DMS79 treated with DMSO at 0.1 percent for 48 hours (cell line): ENCODE data around the gene DLGAP1.

Experiments used
- DNase-seq: peaks from one replicate; lab custom pipeline; 2025; lab: John Stamatoyannopoulos, UW

Gene DLGAP1

DNA sequence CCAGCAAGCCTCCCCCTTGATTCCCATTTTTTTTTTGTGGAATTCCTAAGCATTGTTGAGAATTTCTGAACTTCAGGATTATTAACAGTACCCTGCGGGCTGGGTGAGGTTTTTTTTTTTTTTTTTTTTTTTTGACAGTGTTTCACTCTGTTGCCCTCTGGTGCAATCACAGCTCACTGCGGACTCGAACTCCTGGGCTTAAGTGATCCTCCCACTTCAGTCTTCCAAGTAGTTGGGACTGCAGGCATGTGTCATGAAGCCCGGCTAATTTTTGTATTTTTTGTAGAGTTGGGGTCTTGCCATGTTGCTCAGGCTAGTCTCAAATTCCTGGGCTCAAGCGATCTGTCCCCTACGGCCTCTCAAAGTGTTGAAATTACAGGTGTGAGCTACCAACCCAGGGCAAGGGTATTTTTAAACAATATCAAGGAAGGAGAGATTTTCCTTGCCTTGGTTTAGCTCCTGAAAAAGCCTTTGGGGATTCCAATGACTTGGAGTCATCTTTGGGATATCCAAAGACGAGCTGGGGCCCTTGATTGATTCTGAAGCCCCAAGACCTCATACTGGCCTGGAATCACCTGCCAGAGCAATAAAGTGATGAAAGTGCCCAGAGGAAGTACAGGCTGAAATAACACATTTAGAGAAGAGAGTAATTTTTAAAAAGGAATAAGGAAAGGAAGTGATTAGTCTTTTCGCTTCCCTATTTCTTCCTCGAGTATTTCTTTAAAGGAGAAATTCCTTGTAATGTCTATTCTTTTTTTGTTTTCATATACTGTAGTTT is 764.9 kb downstream of the DLGAP1 start:
- no peak for DNase-seq

DNA sequence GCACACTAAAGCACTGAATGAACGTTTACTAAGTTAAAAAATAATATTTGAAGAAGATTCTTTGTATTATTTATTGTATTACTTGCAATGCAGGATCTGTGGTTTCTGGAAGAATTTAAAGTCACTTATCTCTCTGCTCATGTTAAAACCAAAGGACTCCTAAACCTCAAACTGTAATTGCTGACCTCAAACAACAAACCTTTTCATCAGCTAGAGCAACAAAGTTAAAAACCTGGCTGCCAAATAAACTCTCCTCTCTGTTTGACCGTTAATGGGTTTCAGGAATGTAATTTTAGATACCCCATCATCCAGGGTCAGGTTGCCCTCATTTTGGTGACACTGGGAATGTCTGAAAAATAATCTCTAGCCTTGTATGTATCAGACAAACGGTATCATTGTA is 766.0 kb downstream of the DLGAP1 start:
- peak; percentile 81 for DNase-seq

DNA sequence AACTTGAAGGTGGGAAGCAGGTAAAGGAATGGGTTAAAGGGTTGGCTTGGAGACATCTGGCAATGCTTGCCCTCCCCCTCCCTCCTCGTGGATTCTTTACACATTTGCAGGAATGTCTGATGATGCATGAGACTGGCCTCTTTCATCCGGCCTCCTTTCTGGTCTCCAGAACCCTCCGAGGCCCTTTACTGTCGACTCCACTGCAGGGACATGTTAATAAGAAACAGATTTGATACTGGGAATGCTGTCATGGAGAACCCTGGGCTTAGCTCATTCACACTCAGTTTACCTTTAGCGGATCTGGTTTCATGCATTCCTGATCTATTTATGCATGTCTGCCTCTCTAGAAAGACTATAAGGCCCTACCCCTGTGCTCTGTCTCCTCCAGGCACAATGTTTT is 766.4 kb downstream of the DLGAP1 start:
- DNase-seq, result peak; percentile 78

DNA sequence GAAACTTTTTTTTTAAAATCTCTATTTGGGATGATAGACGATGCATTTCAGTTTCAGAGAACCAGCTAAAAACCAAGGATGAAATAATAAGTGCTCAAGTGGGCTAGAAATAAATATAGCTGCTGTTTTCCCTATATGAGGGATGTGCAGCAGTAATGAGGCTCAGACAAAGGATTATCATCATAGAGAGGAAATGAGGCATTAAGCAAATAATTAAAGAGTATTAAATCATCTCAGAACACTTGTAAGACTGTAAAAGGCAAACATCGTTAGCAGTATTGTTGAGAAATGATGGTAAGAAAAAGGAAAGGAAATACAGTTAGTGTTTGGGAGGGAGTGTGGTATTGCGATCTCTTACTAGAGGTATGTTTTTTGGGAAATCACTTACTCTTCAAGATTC is 771.6 kb downstream of the DLGAP1 start:
- DNase-seq, result peak; percentile 86

DNA sequence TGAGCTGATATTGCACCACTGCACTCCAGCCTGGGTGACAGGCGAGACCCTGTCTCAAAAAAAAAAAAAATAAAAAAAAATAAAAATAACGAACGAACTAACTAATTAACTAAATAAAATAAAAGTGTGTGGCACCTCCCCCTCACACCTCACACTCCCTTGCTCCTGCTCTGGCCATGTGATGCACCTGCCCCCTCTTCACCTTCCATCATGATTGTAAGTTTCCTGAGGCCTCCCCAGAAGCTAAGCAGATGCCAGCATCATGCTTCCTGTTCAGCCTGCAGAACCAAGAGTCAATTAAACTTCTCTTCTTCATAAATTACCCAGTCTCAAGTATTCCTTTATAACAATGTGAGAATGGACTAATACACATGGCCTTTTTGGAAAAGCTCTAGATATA is 773.0 kb downstream of the DLGAP1 start:
- no peak for DNase-seq

DNA sequence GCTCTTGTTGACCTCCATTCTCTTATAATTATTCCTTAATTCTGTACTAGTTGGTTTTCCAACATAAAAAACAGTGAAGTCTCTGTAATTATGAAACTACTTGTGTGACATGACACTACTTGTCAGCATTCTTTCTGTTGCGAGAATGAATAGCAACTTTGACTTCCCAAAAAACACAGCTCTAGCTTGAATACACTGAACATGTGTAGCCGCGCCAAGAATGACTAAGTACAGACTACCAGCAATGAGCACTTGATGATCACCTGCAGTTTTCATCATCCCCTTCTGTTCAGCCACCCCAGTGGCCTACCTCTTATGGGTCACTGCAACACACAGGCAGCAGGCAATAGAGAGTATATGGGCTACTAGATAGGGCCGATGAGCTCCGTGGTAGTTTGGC is 775.9 kb downstream of the DLGAP1 start:
- DNase-seq, result no peak

DNA sequence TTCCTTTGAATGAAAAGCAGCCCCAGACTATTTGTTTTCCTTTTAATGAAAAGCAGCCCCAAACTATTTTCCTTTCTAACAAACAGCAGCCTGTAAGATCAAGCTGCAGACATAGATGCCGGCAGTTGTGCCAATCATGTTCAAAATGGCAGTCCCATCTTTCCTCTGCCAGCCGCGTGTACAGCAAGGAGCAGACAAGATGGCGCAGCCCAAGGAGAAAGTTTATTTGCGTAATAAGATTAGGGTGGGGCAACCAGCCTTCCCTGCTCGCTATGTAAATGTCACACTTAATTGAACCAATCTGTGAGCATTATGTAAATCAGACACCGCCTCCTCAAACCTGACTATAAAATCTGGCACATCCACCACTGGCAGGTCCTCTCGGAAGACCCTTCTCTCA is 779.1 kb downstream of the DLGAP1 start:
- DNase-seq, result no peak

DNA sequence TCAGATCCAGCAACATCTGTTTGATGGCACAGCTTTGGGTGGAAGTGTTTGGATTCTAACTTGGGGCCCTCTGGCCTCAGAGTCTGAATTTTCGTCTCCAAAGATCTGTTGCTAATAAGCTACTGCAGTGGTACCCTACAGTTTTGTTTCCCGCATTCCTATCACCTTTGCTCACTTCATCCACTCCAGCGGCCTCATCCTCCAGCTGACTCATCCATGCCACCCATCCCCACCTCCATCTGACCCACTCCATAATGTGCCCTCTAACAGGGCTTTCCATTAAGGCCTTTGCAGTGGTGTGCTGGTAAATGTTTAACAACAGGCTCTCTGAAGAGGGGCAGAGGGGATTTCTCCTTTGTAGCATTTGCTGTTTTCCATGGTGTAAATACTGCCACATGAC is 779.7 kb downstream of the DLGAP1 start:
- no peak for DNase-seq

DNA sequence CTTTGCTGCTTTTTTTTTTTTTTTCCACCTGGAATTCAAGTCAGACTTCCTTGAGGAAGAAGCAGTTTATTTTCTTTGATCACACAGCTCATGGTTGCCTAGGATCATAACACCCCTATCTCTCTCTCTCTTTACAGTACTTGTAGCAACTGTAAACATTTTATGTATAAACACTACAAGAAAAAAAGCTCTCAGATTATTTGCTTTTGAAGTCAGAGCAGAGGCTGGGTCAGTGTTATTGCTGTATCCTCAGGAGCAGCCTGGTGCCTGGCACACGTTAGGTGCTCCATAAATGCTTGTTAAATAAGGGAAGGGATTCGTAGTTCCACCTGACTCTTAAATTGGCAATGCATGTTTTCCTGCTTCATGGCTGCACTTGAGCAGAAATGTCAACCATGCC is 783.9 kb downstream of the DLGAP1 start:
- peak; percentile 86 for DNase-seq

DNA sequence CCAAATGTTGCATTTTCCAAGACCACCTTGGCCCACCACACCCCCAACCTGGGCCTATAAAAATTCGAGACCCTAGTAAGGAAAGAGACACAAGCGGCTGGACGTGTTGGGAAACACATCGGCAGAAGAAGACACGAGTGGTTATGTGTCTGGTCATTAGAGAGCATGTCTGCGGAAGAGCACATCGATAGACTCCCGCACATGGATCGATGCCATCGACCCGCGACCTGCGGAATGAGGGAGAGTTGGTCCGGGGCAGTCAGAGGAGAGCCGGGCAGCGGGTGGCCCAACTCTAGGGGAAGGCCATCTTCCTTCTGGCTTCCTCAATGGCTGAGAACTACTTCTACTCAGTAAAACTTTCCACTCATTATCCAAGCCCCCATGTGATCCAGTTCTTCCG is 785.7 kb downstream of the DLGAP1 start:
- DNase-seq, result no peak

DNA sequence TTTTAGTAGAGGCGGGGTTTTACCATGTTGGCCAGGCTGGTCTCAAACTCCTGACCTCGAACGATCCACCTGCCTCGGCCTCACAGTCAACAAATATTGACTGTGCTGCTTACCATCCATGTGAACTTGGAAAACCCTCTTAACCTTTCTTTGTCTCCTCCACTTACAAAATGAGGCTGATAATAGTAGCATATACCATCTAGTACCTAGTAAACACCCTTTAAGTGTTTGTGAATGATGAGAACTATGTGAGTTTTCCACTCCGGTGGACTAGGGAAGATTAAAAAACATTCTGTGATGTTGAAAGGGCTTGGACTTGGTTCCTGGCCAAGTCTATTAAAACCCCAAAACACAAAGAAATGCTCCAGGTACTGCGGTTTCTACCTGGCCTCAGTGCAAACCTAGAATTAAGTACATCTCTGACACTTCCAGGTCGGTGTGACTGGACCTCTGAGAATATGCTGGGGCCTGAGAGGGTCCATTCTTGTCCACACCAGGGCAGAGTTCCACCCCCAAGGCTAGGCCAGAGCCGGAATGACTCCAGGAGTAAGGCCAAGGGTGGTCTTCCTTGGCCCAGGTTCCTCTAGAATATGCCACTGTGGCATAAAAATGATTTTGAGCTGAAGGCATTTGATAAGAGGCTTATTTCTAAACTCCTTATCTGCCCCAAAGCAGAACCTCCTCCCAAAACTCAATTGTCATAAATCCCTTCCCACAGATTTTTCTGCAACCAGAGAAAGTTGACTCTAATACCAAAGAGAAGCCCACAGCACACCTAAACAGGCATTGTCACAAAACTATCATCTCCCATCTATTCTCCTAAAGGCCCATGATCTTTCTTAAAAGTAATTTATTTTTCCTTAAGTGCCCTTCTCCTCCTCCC is 787.6 kb downstream of the DLGAP1 start:
- DNase-seq, result peak; percentile 97

DNA sequence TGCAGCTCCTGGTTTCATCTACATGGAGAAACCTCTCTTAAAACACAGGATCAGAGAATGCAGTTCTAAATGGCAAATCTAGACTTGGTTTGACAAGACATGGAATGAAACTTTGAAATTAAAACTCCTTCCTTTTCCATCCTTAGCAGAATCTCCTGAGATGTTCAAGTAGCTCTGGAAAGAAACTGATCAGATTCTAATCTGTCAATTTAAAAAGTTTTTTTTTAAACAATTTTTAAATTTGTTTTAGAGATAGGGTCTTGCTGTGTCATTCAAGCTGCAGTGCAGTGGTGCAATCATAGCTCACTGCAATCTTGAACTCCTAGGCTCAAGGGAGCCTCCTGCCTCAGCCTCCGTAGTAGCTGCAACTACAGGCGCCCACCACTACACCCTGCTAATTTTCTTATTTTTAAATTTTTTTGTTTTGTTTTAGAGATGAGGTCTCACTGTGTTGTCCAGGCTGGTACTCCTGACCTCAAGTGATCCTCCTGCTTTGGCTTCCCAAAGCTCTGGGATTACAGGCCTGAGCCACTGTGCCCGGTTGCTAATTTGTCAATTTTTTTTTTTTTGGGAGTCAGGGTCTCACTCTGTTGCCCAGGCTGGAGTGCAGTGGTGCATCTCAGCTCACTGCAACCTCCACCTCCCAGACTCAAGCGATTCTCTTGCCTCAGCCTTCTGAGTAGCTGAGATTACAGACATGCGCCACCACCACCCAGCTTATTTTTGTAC is 788.4 kb downstream of the DLGAP1 start:
- no peak for DNase-seq

DNA sequence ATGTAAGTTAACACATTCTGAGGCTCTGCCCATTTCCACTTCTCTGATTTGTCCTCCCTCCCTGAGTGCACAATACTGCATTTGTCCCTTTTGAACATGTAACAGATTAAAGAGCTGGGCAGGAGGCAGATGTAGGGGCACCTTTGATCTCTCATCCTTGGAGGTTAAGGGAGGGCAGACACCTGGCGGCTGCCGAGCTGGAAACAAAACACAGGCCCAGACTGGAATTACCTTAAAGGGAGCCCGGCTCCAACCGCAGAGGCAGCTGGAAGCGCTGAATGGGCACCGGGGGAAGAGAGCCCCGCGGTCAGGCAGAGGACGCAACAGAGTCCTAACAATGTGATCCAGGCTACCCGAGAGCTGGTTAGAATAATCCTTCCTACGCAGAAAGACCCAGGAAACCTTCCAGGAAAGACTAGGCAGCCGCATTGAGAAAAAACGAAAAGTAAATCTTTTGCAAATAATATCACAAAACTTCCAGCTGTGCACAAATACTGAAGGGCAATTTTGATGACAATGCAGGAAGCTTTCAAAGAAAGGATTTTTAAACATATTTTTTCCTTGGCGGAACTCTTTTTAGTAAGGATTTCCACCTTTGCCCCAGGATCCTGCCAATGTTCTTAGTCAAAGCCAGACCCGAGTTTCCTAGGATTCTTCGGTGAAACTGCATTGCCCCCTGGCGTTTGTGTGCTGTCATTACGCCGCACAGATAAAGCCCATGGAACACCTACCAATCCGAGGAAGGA is 789.2 kb downstream of the DLGAP1 start:
- DNase-seq, result peak; percentile 98

DNA sequence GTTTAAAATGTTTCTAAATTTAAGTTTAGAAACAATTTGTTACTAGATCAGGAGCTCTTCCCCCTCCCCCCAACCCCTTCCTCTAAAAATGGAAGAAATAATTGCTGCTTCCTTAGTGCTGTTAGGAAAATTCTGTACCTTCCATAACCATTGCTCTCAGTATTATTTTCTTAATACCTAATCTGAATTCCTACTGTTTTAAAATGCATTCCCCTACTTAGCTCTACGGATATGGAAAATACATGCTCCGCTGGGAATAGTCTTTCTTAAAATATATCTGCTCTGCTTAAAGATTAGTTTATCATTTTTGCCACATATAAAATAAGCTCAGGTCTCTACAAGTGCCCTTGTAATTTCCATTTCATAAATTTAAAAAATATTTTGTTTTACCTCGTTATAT is 789.9 kb downstream of the DLGAP1 start:
- DNase-seq, result peak; percentile 41

DNA sequence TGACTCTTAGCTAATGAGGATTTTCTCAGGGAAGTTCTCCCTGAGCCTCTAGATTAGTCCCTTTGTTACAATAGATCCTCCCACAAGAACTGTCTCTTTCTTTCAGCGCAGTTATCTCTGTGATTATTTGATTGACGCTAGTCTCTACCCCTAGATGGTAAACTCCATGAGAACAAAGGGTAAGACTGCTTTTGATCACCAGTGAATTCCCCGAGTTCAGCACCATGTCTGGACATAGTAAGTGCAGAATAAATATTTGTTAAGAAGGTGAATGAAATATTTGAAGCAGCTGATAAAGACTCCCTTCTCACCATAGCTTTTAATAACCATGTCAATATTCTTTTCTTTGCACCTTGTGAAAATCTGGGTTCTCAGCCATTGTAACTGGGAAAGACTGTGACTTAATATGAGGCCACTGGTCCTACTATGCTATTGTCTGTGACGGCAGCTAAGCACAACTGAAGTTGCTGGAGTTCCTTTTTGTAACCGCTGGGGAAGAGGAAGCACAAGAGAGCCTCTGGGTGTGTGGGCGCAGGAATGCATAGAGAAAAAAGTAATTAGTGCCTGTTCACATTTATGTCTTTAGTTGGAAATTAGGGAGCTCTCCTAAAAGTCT is 790.4 kb downstream of the DLGAP1 start:
- no peak for DNase-seq

DNA sequence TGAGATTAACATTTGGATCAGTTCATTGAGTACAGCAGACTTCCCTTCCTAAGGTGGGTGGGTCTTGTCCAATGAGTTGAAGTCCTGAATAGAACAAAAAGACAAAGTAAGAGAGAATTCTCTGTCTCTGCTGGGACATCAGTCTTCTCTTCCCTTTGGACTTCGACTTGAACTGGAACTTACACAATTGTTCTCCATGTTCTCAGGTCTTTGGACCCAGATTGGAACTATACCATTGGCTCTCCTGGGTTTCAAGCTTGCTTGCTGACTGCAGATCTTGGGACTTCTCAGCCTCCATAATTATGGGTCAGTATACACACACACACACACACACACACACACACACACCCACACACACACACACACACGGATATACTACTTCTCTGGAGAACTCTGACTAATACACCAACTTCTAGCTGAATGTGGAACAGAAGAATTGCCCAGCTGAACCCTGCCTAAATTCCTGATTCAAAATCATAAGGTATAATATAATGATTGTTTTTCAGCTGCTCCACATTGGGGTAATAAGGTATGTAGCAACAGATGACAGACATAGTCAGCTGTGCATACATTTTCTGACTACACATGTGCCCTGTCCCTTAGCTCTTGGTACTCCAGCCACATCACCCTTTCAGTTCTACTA is 791.1 kb downstream of the DLGAP1 start:
- no peak for DNase-seq

DNA sequence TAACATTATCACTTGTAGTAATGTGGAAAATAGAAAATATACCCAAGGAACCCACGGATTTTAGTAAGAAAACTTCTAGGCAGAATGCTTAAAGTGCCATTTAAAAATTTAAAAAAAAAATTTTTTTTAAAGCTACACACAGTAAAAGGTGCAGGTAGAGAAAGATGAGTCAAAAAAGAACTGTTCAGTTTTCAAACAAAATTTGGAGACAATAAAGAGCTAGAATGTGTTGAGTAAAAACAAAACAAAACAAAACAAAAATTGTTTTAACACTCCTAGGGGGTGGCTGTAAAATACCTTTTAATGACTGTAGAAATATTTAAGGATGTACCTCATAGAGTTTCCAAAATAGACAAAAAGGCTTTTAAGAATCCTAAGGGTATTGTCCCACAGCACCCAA is 793.1 kb downstream of the DLGAP1 start:
- no peak for DNase-seq

DNA sequence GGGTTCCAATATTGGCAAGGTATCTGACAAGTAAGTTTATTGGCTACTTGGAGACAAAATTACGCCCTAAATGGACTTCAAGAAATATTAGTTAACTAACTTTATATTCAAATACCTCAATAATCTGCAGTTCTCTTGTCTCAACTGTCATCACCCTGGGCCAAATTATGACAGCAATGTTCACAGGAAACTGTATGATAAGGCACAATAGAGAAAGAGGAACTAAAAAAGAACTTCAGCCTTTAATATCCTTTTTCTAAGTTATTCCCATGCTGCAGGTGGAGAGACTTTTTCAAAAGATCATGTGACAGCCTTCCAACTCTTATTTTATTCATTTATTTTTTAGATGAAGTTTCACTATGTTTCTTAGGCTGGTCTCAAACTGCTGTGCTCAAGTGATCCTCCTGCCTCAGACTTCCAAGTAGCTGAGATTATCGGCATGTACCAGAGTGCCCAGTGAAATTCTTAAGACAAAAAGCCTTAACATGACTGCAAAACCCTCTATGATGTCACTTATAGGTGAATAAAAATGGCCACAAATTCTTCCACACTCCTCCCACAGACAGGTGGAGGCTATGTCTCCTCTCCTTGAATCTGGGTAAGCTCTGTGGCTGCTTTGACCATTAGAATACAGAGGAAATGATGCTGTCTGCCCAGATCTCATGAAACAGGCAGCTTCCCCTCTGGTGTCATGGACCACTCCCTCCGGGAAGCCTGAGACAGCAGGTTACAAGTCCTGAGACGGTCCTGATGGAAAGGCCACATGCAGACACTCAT is 794.2 kb downstream of the DLGAP1 start:
- DNase-seq, result no peak

DNA sequence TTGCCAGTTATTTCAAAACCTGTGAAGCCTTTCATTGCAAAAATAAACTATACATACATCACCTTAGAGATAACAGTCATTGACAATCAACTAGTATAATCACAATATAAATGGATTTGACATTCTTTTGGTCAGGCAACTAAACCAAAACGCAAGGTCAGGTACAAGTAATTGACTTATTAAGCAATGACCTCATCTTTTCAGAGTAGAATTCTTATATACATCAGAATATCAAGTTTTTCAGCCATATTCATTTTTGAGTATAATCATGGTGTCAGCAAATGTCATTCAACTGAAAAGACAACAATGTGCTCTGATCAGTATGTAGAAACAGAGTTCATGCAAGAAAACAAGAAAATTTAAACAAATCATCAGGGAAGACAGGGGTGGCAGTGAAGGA is 796.6 kb downstream of the DLGAP1 start:
- no peak for DNase-seq
